HFF-Myc (cell line): ENCODE measurements around the gene UBXN4.

ENCODE experiments used
- DNase-seq: peaks from one replicate; pipeline ENCODE4 v3.0.0-alpha.2; 2011; ENCODE audit warnings: low read depth; ENCODE audit errors: extremely low read depth
- H3K4me3 ChIP-seq: replicated peaks from 2 replicates; pipeline ENCODE4 v1.5.1; 2011; ENCODE audit warnings: low read depth, mild to moderate bottlenecking, control low read depth, low read length
- CTCF ChIP-seq: IDR thresholded peaks from 2 replicates; pipeline ENCODE4 v1.5.1; 2012; ENCODE audit warnings: mild to moderate bottlenecking, low read depth, low read length, control low read depth; ENCODE audit errors: missing control alignments

The UBXN4 gene

GRCh38 chr2:135741043-135741394, 636 bp upstream of the UBXN4 start:
- H3K4me3 ChIP-seq, result no peak overlapping the region
- DNase-seq, result no peak
- TF ChIP-seq CTCF, result no peak

GRCh38 chr2:135742325-135742757, 686 bp downstream of the UBXN4 start:
- DNase-seq, result no peak
- H3K4me3 ChIP-seq, result peak overlapping the region; percentile 67
- TF ChIP-seq CTCF, result no peak

- no peak for DNase-seq
These were observed 2.2 kb downstream of the UBXN4 start for GRCh38 chr2:135743860-135744259.

GRCh38 chr2:135744760-135745314, 3.2 kb downstream of the UBXN4 start:
- no peak for DNase-seq
- no peak overlapping the region; the same call in 1 of the 2 replicates for H3K4me3 ChIP-seq
- TF ChIP-seq CTCF, result peak; percentile 26

More at GRCh38 chr2:135743860-135744259, 2.2 kb downstream of the UBXN4 start:
- no peak for TF ChIP-seq CTCF
- H3K4me3 ChIP-seq, result peak overlapping the region; percentile 67

- no peak for DNase-seq
- no peak overlapping the region for H3K4me3 ChIP-seq
- TF ChIP-seq CTCF, result no peak
These were observed 3.9 kb downstream of the UBXN4 start for GRCh38 chr2:135745545-135745944.

GRCh38 chr2:135755573-135755972, 13.9 kb downstream of the UBXN4 start:
- no peak for DNase-seq
- TF ChIP-seq CTCF, result no peak
- H3K4me3 ChIP-seq, result no peak overlapping the region

- DNase-seq, result no peak
- no peak for TF ChIP-seq CTCF
- H3K4me3 ChIP-seq, result no peak overlapping the region
These were observed 15.0 kb downstream of the UBXN4 start for GRCh38 chr2:135756692-135757091.
